Kasumi-1 (cell line): ENCODE data around the gene ADAM11.
A peak's percentile ranks its signal among the peaks of the same experiment; 100 is the strongest.

Experiments used
- DNase-seq, 2 experiments: peaks; one replicate each; lab custom pipeline; 2025; lab: John Stamatoyannopoulos, UW

Gene ADAM11

GRCh38 chr17:44775838-44776621 is 17.2 kb downstream of the ADAM11 start:
- DNase-seq = peak in 1 of 2 experiments; percentile 81

- DNase-seq = no peak
Measured at GRCh38 chr17:44776628-44777393, 18.0 kb downstream of the ADAM11 start.

GRCh38 chr17:44777394-44778348 is 18.9 kb downstream of the ADAM11 start:
- DNase-seq = no peak

GRCh38 chr17:44778656-44779210 is 19.9 kb downstream of the ADAM11 start:
- DNase-seq = no peak

- DNase-seq = peak; percentile 79 to 87
Measured at GRCh38 chr17:44779211-44780025, 20.6 kb downstream of the ADAM11 start.

GRCh38 chr17:44780161-44780560 is 21.4 kb downstream of the ADAM11 start:
- no peak for DNase-seq

GRCh38 chr17:44780845-44781480 is 22.2 kb downstream of the ADAM11 start:
- no peak for DNase-seq

GRCh38 chr17:44781551-44782325 is 22.9 kb downstream of the ADAM11 start:
- DNase-seq = no peak

GRCh38 chr17:44782326-44782850 is 23.6 kb downstream of the ADAM11 start:
- no peak for DNase-seq

- no peak for DNase-seq
Measured at GRCh38 chr17:44785921-44786320, 27.1 kb downstream of the ADAM11 start.

- no peak for DNase-seq
Measured at GRCh38 chr17:44786551-44787081, 27.8 kb downstream of the ADAM11 start.

GRCh38 chr17:44787271-44787940 is 28.6 kb downstream of the ADAM11 start:
- DNase-seq = no peak

GRCh38 chr17:44788139-44788538 is 29.4 kb downstream of the ADAM11 start:
- no peak for DNase-seq

- no peak for DNase-seq
Measured at GRCh38 chr17:44792276-44792675, 33.5 kb downstream of the ADAM11 start.

- DNase-seq = no peak
Measured at GRCh38 chr17:44793885-44794842, 35.4 kb downstream of the ADAM11 start.

- DNase-seq = peak; percentile 57 to 68
Measured at GRCh38 chr17:44794851-44795413, 36.1 kb downstream of the ADAM11 start.

- DNase-seq = no peak
Measured at GRCh38 chr17:44795421-44795820, 36.6 kb downstream of the ADAM11 start.
